ENCODE measurements around the gene RNF186. TPM values are rescaled to one million over a fixed set of nuclear protein-coding genes. Genes with fewer than 3 reads are reported as not detected.

Gene RNF186
- total RNA-seq, 3 donors from 2014 or later: 15.1 to 42.6 (median 41.0) TPM

DNA sequence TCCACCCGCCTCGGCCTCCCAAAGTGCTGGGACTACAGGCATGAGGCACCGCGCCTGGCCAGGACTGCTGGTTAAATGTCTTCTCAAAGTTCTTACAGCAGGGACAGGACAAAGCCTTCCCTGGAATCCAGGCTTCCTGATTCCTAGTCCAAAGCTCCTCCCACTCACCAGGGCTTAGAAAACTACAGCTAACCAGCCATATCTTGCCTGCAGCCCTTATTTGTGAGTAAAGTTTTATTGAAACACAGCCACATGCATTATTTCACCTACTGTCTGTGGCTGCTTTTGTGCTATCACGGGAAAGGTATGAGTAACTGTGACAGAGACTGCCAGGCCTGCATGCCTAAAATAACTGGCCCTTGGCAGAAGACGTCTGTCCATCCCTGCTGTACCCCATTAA is 39.8 kb downstream of the RNF186 start:
- H3K4me1 ChIP-seq (ENCODE audit: low read depth): no peaks in the 10 kb centered on the region
- intact Hi-C loops (cut with DNase I, micrococcal nuclease): no loop called here
- H3K4me3 ChIP-seq: no peak overlapping the region
- H3K9me3 ChIP-seq: no peaks in the 10 kb centered on the region
- TF ChIP-seq, protein P1, sequence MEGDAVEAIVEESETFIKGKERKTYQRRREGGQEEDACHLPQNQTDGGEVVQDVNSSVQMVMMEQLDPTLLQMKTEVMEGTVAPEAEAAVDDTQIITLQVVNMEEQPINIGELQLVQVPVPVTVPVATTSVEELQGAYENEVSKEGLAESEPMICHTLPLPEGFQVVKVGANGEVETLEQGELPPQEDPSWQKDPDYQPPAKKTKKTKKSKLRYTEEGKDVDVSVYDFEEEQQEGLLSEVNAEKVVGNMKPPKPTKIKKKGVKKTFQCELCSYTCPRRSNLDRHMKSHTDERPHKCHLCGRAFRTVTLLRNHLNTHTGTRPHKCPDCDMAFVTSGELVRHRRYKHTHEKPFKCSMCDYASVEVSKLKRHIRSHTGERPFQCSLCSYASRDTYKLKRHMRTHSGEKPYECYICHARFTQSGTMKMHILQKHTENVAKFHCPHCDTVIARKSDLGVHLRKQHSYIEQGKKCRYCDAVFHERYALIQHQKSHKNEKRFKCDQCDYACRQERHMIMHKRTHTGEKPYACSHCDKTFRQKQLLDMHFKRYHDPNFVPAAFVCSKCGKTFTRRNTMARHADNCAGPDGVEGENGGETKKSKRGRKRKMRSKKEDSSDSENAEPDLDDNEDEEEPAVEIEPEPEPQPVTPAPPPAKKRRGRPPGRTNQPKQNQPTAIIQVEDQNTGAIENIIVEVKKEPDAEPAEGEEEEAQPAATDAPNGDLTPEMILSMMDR (IDR thresholded peaks at IDR 0.05): no peak
- ATAC-seq (no peak), DNase-seq (no peak)
- H3K36me3 ChIP-seq (ENCODE audit: low read depth): no peaks in the 10 kb centered on the region

DNA sequence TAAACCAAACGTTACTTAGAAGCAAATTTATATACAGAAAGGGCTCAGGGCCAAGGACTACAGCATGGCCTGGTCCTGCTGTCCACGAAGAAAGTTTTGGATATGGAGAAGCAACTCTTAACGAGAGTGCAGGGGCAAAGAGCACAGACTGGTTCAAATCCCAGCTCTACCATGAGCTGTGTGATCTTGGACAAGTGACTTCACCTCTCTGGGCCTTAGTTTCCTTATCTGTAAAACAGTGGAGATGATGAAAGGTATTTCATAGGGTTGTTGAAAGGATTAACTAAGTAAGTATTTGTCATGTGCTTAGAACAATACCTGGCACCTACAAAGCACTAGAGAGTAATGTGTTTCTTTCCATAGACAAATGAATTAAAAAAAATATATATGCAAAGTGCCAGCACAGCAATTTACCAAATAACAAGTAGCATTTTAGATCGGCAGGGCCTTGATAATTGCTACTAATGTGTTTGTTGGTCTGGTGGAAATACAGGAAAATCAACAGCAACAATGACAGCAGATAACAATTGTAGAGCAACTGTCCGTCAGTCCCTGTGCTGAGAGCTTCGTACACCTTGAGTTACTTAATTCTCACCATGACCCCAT is 40.8 kb downstream of the RNF186 start:
- Histone ChIP-seq H3K4me1 (ENCODE audit: low read depth) (no peaks in the 10 kb centered on the region), H3K4me3 (no peak overlapping the region), H3K9me3 (no peaks in the 10 kb centered on the region), H3K36me3 (ENCODE audit: low read depth) (no peaks in the 10 kb centered on the region)
- TF ChIP-seq, protein P1 (IDR thresholded peaks at IDR 0.05): no peak
- intact Hi-C loops (cut with DNase I, micrococcal nuclease): no loop called here
- DNase-seq (no peak), ATAC-seq (no peak)

DNA sequence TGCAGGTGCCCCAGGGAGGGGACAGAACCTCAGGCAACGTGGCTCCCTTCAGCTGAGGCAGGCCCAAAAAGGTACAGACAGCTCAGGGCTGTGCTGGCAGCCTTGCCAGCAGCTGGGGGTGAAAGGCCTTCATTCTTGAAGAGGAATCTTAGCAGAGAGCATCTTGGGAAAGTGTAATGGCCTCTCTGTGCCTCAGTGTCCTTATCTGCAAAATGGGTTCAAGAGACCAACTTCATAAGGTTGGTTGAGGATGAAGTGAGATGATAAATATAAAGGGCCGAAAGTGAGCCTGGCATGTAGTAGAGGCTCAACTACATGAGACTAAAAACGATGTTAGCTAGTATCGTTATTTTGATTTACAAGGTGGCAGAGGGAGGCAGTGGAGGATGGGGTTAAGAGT is 41.6 kb downstream of the RNF186 start:
- TF ChIP-seq, protein P1 (IDR thresholded peaks at IDR 0.05): no peak
- Histone ChIP-seq H3K4me3 (no peak overlapping the region), H3K36me3 (ENCODE audit: low read depth) (no peaks in the 10 kb centered on the region), H3K9me3 (no peaks in the 10 kb centered on the region), H3K4me1 (ENCODE audit: low read depth) (no peaks in the 10 kb centered on the region)
- intact Hi-C loops (cut with DNase I, micrococcal nuclease): no loop called here
- DNase-seq (no peak), ATAC-seq (no peak)

DNA sequence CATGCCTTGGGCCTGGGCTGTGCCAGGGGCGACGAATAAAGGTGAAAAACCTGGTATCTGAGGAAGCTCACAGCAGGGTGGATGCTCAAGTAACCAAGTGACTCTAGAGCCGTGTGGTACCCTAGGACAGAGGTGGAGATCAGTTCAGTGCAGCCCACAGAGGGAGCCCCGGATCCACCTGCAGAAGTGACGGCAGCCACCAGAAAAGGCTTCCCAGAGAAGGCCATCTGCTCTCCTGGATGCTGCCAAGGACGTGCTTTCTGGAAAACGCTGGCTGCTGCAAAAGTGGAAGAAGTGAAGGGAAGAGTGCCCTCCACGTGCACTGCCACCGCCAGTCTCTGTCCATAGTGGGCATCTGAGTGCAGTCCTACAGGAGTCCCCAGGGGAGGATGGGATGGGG is 43.0 kb downstream of the RNF186 start:
- H3K36me3 ChIP-seq (ENCODE audit: low read depth): no peaks in the 10 kb centered on the region
- no peak overlapping the region for H3K4me3 ChIP-seq
- H3K4me1 ChIP-seq (ENCODE audit: low read depth): no peaks in the 10 kb centered on the region
- DNase-seq: no peak
- intact Hi-C loops (cut with DNase I, micrococcal nuclease): no loop called here
- TF ChIP-seq, protein P1 (IDR thresholded peaks at IDR 0.05): no peak
- H3K9me3 ChIP-seq: no peaks in the 10 kb centered on the region
- ATAC-seq: no peak

DNA sequence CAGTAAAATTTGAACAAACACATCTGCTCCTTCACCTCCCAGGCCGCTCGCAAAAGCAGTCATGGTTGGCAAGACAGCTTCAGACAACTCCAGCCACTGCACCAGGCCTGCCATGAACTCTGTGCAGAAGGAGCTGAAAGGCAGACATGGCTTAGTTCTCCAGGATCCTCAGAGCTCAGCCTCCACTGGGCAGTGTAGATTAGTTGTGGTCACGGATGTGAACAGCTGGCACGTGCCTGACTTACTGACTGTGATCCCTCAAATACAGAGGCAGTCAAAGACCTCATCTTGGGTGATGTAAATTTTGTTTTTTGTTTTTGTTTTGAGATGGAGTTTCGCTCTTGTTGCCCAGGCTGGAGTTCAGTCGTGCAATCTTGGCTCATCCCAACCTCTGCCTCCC is 43.7 kb downstream of the RNF186 start:
- H3K4me1 ChIP-seq (ENCODE audit: low read depth): no peaks in the 10 kb centered on the region
- no peaks in the 10 kb centered on the region for H3K9me3 ChIP-seq
- H3K4me3 ChIP-seq: no peak overlapping the region
- H3K36me3 ChIP-seq (ENCODE audit: low read depth): no peaks in the 10 kb centered on the region
- intact Hi-C loops (cut with DNase I, micrococcal nuclease): no loop called here
- TF ChIP-seq, protein P1 (IDR thresholded peaks at IDR 0.05): no peak
- no peak for DNase-seq
- ATAC-seq: no peak

Measured in mucosa of descending colon (tissue), 3 donors.